Loucy (cell line): ENCODE data around the gene WFDC8.

Source experiments
- CTCF ChIP-seq: fragments of 200-600 bp; sonication (generic); conservative IDR thresholded peaks from 2 replicates; pipeline ENCODE4 v1.5.1; 2014; ENCODE audit warnings: mild to moderate bottlenecking, antibody characterized with exemption, low read length
- EZH2phosphoT487 ChIP-seq: fragments of 200-600 bp; IDR thresholded peaks from 2 replicates; pipeline ENCODE4 v1.6.1; 2018; ENCODE audit warnings: antibody characterized with exemption, mild to moderate bottlenecking, moderate library complexity, borderline replicate concordance

- TF ChIP-seq CTCF = no peak
- no peak for TF ChIP-seq EZH2phosphoT487
Measured at GRCh38 chr20:45503403-45503802, 75.7 kb downstream of the WFDC8 start.
